DOHH2 (cell line): ENCODE measurements around the gene CYP2F1.

Experiments used
- EZH2phosphoT487 ChIP-seq: fragments of 200-600 bp; sonication (generic); IDR thresholded peaks from 2 replicates; pipeline ENCODE4 v1.6.1; 2017; ENCODE audit warnings: borderline replicate concordance, mild to moderate bottlenecking, antibody characterized with exemption, low read length, moderate library complexity, mixed read lengths
- TF ChIP-seq, protein P1 (sequence below): fragments of 200-600 bp; sonication (generic); IDR thresholded peaks from one replicate; pipeline ENCODE4 v1.5.1; 2014; ENCODE audit warnings: antibody characterized with exemption, mild to moderate bottlenecking, low read depth, low read length; ENCODE audit not compliant: poor library complexity, severe bottlenecking

DNA sequence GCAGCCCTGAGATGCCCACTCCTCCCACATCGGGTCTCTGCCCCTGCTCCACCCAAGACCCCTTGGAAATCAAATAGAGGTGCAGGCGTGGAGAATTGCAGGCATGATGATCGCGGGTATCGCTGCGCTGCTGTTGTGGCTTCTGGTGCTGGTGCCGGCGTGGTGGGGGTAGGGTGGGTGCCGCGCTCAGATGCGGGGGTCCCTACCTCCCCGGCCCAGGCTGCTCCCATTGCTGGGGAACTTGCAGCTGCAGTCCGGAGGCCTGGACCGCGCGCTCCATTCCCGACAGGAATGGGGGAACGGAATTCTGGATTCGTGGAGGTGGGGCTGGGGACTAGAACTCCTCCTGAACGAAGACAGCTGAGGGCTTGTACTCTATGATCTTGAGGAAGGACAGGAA is 20.4 kb downstream of the CYP2F1 start:
- TF ChIP-seq, protein P1, sequence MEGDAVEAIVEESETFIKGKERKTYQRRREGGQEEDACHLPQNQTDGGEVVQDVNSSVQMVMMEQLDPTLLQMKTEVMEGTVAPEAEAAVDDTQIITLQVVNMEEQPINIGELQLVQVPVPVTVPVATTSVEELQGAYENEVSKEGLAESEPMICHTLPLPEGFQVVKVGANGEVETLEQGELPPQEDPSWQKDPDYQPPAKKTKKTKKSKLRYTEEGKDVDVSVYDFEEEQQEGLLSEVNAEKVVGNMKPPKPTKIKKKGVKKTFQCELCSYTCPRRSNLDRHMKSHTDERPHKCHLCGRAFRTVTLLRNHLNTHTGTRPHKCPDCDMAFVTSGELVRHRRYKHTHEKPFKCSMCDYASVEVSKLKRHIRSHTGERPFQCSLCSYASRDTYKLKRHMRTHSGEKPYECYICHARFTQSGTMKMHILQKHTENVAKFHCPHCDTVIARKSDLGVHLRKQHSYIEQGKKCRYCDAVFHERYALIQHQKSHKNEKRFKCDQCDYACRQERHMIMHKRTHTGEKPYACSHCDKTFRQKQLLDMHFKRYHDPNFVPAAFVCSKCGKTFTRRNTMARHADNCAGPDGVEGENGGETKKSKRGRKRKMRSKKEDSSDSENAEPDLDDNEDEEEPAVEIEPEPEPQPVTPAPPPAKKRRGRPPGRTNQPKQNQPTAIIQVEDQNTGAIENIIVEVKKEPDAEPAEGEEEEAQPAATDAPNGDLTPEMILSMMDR, result no peak
- no peak for TF ChIP-seq EZH2phosphoT487
